Regular cardiac myocyte (primary cell): ENCODE data around the gene POM121L12. TPM values are rescaled to one million over a fixed set of nuclear protein-coding genes. Genes with fewer than 3 reads are reported as not detected.

ENCODE experiments used
- total RNA-seq: library from RNA; depleted of rRNA; stranded (reverse); fragments of >200 nt; gene quantifications from 2 replicates; pipeline ENCODE4 v1.2.3, GENCODE V29; 2014

Gene POM121L12
- not detected in 2 replicates for total RNA-seq

DNA sequence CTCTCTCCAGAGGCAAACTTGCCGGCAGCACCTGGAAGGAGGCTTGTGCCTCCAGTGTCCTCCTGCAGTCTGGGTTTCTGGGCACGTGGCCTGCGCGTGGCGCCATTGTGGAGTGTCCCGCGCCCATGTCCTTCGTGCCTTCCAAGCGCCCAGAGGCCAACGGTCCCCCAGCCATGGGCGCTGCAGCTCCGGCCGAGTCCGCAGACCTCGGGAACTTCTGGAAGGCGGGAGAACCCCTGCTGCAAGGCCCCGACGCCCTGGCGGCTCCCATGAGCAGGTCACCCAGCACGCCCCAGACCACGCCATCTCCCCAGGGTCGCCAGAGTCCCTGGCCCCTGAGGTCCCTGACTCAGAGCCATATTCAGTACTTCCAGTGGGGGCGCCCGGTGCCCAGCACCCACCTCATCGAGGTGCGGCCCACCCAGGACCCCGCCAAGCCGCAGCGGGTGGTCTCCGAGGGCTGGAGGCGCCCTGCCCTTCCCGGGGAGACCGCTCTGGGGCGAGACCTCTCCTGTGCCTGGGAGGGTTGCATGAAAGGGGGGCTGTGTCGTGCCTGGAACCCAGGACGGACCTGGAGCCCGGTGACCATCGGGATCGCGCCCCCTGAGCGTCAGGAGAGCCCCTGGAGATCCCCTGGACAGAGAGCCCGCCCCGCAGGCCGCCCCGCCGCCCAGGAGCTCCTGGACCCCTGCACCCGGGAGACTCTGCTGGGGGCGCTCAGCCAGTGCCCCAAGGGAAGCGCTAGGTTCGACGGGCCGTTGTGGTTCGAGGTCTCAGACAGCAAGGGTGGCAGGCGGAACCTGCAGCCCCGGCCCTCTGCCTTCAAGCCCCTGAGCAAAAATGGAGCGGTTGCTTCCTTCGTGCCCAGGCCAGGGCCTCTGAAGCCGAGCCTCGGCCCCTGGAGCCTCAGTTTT, at the start of gene POM121L12:
Gene POM121L12 (plus strand): TSS at position 135 of the 914 bp plus-strand sequence. CDS start 39 bp downstream, at position 174.

